ENCODE data around the gene IKBIP.
"Not testable (repeated sequence)": the region's sequence is repeated elsewhere in the genome, so short reads cannot be mapped to it uniquely, and the experiment has no call there.

Gene IKBIP

DNA sequence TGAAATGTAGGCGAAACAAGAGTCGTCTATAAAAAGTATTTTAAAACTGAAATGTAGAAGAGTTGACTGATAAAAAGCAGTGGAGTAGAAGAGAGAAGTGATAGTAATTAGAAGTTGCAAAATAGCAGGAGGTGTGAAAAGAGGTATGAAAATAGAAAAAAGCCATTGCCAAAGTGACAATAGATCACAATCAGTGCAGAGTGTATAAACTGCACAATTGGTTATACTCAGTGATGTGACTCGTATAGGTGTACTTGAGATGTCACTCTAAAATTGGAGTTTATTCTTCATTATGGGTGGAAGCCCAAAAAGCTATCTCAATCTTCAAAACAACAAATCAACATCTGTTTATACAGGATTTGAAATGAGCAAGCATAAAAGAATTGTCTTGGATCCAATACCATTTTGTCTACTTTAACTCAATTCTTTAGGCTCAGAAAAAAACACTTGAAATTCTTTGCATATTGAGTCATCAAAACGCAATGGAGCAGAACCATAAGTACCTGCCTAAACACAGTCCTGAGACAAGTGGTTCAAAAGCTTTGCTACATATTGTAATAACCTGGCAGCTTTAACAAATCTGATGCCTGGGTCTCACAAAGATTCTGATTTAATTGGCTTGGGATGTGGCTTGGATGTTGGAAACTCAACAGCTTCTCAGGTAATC lies 8.8 kb downstream of the IKBIP start:
- no peak for DNase-seq

DNA sequence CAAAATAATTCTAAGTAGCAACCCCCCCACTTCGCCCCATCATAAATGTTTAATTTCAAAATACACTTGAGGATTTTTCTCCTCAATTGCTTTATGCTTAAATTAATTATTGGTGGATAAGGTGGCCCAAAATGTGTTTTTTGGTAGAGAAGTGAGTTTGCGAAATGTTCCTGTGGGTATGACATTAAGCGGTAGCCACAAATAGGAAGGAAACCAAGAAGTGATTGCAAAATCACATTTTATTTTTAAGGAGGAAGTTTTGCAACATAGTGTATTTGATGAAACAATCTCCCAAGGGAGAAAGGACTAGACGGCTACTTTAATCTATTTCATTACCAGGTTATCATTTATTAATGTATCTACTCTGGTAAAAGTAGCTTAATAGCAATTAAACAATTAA lies 25.6 kb downstream of the IKBIP start:
- DNase-seq: no peak

DNA sequence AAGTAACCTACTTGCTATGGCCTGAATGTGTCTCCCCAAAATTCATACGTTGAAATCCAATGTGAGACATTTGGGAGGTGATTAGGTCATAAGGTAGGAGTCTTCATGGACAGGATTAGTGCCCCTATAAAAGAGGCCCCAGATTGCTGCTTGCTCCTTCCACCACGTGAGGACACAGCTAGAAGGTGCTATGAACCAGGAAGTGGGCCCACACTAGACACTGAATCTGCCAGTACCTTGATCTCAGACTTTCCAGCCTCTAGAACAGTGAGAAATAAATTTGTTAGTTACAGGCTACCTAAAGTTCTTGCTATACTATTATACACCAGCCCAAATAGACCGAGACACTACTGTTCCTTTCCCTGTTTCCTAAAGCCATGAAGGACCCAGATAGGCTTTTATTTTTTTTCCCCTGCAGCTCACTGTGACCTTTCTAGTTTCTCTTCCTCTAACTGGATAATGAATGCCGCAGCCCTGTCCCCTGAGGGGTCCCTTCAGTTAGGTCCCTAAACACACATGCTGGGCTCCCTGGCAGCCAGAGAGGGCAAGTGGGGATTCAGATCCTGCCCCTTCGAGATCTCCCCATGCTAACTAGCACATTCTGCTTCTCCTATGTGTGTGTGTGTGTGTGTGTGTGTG lies 31.8 kb downstream of the IKBIP start:
- no peak for DNase-seq

DNA sequence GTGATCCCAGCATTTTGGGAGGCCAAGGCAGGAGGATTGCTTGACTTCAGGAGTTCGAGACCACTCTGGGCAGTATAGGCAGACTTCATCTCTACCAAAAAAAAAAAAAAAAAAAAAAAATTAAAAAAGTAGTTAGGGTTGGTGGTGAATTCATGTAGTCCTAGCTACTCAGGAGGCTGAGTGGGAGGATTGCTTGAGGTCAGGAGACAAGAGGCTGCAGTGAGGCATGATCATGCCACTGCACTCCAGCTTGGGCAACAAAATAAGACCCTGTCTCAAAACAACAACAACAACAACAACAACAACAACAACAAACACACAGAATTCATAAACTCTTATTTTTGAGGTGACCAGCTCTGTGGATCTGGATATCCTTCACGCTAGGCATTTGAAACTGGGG lies 34.0 kb downstream of the IKBIP start:
- DNase-seq: no peak

DNA sequence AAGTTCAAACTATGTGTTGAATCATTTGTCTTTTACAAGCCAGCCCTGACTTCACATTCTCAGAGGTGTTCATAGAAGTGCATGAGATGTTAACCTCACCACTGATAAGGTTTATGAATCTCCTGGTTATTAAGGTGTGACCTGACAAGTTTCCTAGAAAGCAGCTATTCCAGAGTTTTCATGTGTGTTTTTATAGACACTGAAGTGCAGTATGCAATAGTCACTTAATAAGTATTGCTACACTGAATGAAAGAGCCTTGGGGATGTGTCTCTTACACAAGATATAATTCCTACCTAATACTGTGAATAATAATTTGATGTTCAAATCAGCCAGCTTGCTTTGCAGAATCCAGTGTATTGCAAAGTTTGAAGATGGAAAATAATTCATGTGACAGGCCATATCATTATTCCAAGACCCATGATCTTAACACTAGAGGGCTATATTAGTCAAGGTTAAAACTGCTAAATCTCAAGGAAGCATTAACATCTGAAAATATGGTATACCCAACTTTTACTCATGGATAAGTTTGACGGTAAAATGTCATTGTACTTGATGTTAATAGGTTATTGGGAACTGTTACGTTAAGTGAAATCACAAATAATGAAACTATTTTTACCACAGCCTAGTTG lies 38.1 kb downstream of the IKBIP start:
- no peak for DNase-seq

DNA sequence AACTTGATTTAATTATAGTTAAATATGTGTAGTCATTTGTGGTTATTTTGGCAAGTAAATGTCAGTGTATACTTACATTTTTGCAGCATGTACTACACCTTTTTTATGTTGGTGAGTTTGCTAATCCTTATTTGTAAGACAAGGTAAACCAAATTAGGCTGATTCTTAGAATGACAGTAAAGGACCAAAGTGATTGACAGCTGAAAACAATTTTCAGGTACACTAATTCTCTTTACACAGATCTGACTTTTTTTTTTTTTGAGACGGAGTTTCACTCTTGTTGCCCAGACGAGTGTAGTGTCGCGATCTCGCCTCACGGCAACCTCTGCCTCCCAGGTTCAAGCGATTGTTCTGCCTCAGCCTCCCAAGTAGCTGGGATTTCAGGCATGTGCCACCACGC lies 42.7 kb downstream of the IKBIP start:
- DNase-seq: no peak

DNA sequence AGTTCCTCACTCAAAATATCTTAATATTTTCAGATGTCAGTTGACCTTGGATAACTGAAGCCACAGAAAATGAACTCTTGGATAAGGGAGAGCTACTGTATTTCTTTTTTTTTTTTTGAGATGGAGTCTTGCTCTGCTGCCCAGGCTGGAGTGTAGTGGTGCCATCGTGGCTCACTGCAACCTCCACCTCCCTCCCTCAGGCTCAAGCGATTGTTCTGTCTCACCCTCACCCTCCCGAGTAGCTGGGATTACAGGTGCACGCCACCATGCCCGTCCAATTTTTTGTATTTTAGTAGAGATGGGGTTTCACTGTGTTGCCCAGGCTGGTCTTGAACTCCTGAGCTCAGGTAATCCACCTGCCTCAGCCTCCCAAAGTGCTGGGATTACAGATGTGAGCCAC lies 47.3 kb downstream of the IKBIP start:
- not testable (repeated sequence) for DNase-seq

DNA sequence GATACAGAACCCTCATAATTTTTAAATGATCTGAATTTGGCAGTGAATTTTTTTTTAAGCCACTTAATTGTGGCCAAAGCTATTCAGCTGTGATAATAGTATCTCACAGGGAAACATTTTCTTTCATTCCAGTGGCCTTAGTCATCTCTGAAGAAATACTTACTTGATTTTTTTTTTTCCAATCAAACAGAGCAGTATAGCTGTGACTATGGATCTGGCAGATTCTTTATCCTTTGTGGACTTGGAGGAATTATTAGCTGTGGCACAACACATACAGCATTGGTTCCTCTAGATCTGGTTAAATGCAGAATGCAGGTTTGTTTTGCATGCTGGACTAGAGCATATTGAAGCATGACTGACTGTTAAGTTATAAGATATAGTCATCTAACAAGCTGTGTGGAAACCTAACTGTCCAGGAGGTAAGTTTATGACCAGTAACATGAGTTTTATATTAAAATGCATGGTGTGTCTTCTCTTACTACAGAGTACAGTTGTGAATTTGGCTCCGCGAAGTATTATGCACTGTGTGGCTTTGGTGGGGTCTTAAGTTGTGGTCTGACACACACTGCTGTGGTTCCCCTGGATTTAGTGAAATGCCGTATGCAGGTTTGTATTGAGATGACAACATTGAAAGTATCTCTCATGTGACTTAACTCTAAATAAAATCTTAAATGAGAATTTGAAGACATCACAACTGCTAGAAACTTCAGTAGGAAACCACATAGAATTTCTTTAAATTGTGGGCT lies 49.2 kb downstream of the IKBIP start:
- peak; percentile 14 for DNase-seq

DNA sequence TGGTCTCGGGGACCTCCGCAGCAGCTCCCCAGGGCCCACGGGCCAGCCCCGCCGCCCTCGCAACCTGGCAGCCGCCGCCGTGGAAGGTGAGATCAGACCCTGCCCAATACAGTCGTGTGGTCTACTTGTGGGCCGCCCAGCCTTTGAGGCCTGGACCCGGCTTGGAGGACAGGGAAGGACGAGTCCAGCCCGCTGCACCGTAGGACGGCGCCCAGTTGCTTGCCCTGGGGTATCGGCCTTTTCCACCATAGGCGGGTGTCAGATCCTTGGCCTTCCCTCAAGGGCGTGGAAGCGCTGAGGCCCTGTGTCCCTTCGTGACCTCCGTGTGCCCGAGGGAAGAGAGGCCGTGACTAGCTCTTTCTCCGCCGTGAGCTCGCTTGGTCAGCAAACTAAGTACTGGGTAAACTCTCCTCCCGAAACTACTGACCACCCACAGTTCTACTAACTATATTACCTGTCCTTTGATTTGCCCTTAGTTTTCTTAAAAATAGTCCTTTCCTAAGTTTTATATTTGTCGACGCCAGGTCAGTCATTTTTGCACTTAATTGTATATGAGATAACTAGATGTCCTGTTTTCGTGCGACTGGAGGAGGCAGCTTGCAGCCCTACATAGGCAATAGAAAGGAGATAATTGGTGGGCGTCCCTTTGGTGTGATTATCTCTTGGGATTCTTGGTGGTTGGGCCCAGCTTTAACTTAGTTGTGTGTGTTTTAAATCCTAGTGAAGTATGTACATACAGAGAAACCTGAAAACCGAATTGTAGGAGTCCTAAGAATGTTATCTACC lies 50.3 kb downstream of the IKBIP start:
- no peak for DNase-seq

DNA sequence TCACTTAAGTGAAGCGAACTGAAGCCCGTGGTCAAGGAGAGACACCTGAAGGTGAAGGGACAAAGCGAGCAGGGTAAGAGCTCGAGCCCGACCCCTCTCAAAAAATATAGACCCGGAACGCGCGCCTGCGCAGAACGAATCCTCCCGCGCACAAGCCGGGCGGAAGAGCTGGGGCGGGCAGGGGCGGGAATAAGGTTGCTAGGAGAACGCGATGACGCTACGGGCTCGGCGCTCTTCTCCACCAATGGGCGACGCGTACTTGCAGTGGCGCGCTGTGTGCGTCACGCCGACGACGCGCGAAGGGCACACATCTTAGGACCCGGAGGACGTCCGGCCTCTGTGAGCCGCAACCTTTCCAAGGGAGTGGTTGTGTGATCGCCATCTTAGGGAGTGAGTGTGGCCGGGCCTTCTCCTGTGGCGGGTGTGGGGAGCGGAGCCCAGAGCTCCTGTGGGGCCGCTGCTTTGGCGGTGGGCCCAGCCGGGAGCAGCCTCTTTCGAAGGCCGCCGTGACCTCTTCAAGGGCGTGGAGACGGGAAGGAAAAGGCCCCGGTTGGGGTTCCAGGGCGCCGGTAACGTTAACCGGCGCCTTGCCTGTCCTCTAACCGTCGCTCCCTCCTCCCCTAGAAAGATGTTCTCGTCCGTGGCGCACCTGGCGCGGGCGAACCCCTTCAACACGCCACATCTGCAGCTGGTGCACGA lies 51.1 kb downstream of the IKBIP start, which contains the start of gene SLC25A3:
Gene SLC25A3 (plus strand): TSS at position 336 of the 699 bp plus-strand sequence. CDS start 293 bp downstream, at position 629.
- DNase-seq: peak; percentile 94

DNA sequence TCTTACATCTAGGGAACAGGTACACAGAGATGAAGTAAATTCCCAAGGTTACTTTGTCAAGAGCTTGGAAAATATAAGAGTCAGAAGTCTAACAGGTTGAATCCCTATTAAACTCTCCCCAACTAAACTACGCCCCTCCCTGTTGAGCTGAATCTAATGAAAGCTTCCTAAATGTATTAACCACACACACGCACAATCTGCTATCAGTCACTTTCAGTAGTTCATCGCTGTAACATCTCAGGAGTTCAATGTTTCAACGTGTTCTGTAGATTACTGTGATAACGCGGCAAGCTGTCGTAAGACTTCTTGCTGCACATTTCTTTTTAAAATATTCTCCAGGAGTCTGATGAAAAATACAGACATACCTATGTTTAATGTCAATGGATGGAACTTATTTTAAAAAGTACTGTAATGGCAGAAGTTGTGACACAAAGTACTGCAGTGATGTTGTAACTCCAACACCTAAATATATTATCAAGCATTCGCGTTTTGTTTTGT lies 51.7 kb downstream of the IKBIP start:
- DNase-seq: no peak

DNA sequence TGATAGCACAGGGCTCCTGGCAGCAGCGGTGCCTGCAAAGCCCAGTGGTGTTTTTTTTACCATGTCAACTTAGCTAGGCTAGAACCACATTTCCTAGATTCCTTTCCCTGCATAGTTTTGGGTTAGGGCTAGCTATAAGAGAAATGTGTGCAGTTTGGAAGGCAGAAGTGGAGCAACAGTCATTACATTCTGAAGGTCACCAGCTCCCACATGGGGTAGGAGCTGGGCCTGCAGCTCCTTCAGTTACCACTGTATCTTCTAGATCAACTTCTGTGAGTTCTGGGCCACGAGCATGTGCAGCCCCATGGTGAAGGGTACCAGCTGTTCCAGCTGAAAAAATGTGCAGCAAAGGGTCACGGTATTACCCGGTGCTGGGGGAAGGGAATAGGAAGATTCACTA lies 53.4 kb downstream of the IKBIP start:
- no peak for DNase-seq

DNA sequence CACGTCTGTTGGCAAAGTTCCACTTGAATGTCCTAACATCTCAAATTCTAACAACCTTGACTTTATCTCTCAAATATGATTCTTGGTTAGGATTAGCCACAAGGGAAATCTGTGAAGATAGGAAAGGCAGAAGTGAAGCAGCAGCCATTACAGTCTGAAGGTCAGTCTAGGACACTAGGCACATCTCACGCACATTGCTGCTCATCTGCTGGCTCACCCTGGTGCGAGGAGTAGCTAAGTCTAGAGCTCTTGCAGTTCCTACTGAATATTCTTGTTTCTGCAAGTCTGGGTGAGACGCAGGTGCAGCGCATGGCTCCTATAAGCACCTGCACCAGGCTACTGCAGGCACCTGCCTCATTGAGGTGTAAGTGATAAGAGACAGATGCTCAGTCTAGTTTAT lies 57.5 kb downstream of the IKBIP start:
- DNase-seq: no peak

DNA sequence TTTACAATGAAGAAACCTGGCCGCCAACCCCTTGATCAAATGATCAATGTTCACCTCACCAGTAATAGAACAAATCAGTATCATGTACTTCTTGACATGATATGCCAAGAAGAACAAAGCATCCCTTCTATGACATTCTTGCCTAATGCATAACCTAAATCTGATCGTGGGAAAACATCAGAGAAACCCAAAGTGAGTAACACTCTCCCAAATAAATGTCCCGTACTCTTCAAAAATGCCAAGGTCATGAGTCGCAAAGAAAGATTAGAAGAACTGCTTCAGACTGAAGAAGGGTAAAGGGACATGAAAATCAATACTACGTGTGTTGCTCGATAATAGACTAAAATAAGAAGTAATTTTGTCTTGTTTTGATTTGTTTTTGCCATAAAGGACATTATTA lies 62.5 kb downstream of the IKBIP start:
- DNase-seq: no peak

DNA sequence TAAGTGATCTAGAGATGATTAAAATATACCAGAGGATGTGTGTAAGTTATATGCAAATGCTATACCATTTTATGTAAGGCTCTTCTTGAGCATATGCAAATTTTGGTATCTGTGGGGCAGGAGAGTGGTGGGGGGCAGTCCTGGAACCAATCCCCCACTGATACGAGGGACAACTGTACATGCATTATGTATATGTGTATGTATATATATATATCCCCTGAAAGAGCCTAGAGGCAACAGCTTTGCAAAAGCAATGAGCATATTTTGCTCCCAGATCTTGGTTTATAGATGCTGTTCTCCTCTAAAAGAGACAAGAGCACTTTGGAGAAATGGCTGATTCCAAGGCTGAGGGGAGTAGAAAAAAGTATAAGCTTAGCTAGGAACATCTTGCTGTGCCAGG lies 63.5 kb downstream of the IKBIP start:
- DNase-seq: no peak

DNA sequence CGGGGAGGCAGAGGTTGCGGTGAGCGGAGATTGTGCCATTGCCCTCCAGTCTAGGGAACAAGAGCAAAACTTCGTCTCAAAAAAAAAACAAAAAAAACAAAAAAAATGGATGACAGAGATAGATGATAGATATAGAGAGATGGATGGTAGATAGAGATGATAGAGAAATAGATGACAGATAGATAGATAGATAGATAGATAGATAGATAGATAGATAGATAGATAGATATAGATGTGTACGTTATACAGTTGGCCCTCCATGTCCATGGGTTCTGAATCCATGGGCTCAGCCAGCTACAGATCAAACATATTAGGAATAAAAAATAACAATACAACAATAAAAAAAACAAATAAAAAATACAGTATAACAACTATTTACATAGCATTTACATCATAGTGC lies 63.9 kb downstream of the IKBIP start:
- DNase-seq: no peak

DNA sequence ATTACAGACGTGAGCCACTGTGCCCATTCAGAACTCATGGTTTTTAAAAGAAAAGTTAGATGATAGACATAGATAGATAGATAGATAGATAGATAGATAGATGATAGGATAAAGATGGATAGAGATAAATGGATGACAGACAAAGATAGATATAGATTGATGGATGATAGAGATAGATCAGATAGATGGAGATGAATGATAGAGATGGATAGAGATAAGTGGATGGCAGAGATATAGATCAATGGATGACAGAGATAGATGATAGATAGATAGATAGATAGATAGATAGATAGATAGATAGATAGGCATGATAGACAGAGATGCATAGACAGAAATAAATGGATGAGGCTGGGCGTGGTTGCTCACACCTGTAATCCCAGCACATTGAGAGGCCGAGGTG lies 64.8 kb downstream of the IKBIP start:
- DNase-seq: no peak

DNA sequence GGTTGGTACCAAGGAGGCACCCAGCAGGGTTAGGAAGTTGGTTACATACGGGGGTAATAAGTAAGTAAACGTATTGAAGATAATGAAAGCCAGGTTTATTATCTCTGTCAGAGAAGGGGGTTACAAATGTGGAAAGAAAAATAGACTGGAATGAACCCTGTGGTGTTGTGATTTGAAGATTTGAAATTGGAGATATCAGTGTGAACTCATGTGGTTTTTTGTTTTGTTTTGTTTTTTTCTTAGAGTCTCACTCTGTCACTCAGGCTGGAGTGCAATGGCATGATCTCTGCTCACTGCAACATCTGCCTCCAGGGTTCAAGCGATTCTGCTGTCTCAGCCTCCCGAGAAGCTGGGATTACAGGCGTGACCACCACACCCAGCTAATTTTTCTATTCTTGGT lies 65.2 kb downstream of the IKBIP start:
- no peak for DNase-seq

DNA sequence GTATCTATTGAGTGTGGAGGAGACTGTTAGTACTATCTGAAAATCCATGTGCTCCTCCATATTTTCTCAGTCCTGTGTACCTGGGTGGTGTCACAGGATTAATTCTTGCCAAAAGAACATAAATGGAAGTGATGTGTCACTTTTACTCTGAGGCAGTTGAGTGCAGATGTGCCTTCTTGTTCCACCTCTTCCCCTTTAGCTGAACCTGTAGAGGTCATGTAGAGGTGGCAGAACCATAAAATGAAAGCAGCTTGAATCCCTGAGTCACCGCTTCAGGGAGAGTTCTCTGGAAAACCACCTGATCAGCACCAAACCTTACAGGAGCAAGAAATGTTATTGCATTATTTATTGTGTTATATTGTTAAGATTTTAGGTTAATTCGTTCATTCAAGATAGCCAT lies 65.8 kb downstream of the IKBIP start:
- DNase-seq: no peak

DNA sequence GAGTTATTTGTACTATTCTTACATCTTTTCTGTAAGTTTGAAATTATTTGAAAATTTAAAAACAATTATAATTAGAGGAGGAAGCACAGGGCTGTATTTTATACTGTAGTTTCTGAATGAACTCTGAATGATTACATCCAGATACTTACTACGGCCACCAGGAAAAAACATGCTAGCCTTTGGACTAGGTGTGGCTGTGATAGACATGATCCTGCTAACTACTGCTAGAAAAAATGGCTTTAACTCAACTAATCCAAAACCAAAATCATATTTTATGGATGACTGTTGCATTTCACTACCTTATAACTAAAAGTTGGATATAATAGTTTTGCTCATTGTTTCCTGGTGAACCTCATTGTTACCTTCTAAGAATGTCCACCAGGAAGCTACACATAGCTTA lies 66.2 kb downstream of the IKBIP start:
- DNase-seq: no peak

DNA sequence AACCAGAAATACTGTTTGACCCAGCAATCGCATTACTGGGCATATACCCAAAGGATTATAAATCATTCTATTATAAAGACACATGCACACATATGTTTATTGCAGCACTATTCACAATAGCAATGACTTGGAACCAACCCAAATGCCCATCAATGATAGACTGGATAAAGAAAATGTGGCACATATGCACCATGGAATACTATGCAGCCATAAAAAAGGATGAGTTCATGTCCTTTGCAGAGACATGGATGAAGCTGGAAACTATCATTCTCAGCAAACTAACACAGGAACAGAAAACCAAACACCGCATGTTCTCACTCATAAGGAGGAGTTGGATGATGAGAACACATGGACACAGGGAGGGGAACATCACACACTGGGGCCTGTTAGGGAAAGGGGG lies 67.8 kb downstream of the IKBIP start:
- not testable (repeated sequence) for DNase-seq

DNA sequence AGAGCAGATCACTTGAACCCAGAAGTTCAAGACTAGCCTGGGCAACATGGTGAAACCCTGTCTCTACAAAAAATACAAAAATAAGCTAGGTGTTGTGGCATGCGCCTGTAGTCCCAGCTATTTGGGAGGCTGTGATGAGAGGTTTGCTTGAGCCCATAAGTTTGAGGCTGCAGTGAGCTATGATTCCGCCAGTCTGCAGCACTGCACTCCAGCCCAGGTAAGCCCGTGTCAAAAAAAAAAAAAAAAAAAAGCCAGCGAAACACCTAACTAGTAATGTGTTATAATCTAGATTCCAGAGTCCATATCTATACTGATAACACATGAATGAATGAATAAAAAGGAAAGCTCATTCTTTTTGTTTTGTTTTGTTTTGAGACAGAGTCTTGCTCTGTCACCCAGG lies 69.6 kb downstream of the IKBIP start:
- no peak for DNase-seq
